Liver (tissue), 9 donors: ENCODE results near the gene TTC3. TPM values are rescaled to one million over a fixed set of nuclear protein-coding genes. Genes with fewer than 3 reads are reported as not detected.

Experiments
- DNase-seq: peaks from one replicate; pipeline ENCODE4 v3.0.0-alpha.2; 2017; ENCODE audit warnings: low spot score
- H3K27ac ChIP-seq, 2 donors: one replicate each; pipeline ENCODE4 v1.7.0; 2013; ENCODE audit warnings: inconsistent platforms in 2 of 2, low read length in 2 of 2, control low read depth in 1 of 2, low read depth in 1 of 2, mild to moderate bottlenecking in 1 of 2
- H3K27me3 ChIP-seq, 4 donors: one replicate each; pipeline versions ENCODE4 v1.6.1 to v1.7.0; 2013; ENCODE audit warnings: low read length in 3 of 4, inconsistent platforms in 1 of 4, mild to moderate bottlenecking in 1 of 4, moderate library complexity in 1 of 4; ENCODE audit not compliant: control insufficient read depth in 4 of 4, insufficient read depth in 4 of 4
- H3K36me3 ChIP-seq, 4 donors: one replicate each; pipeline versions ENCODE4 v1.6.1 to v1.7.0; 2013; ENCODE audit warnings: low read length in 3 of 4, mild to moderate bottlenecking in 3 of 4, low read depth in 1 of 4, moderate library complexity in 1 of 4; ENCODE audit not compliant: control insufficient read depth in 4 of 4, insufficient read depth in 3 of 4
- H3K4me1 ChIP-seq, 4 donors: one replicate each; pipeline versions ENCODE4 v1.6.1 to v1.7.0; 2013; ENCODE audit warnings: low read length in 3 of 4, mild to moderate bottlenecking in 3 of 4, moderate library complexity in 1 of 4; ENCODE audit not compliant: control insufficient read depth in 4 of 4, insufficient read depth in 4 of 4
- H3K4me3 ChIP-seq, 3 donors: one replicate each; pipeline versions ENCODE4 v1.6.1 to v1.7.0; 2013; ENCODE audit warnings: low read length in 3 of 3, control low read depth in 1 of 3, low read depth in 1 of 3, mild to moderate bottlenecking in 1 of 3
- H3K9ac ChIP-seq, 2 donors: one replicate each; pipeline ENCODE4 v1.7.0; 2013; ENCODE audit warnings: low read length in 2 of 2, mild to moderate bottlenecking in 2 of 2, moderate library complexity in 2 of 2, control low read depth in 1 of 2, low read depth in 1 of 2
- H3K9me3 ChIP-seq, 4 donors: one replicate each; pipeline versions ENCODE4 v1.6.1 to v1.7.0; 2013; ENCODE audit warnings: low read length in 3 of 4; ENCODE audit not compliant: control insufficient read depth in 4 of 4
- ATF3 ChIP-seq: IDR thresholded peaks from 2 replicates; pipeline ENCODE4 v1.6.1; 2016; ENCODE audit warnings: antibody characterized with exemption
- CTCF ChIP-seq: fragments of 150-350 bp; IDR thresholded peaks from 2 replicates; pipeline ENCODE4 v1.5.1; 2017; ENCODE audit warnings: improper control_type of control experiment, low read depth, low read length; ENCODE audit not compliant: missing input control
- EGR1 ChIP-seq, 2 donors: IDR thresholded peaks; 2 replicates each; pipeline ENCODE4 v1.6.1; 2016 to 2018; ENCODE audit warnings: antibody characterized with exemption in 2 of 2, low read depth in 2 of 2
- FOXA2 ChIP-seq: IDR thresholded peaks from 2 replicates; pipeline ENCODE4 v1.6.1; 2016; ENCODE audit warnings: antibody characterized with exemption
- GABPA ChIP-seq, 2 donors: IDR thresholded peaks in 1 of 2; conservative IDR thresholded peaks in 1 of 2; 2 replicates each; pipeline ENCODE4 v1.6.1; 2016; ENCODE audit warnings: antibody characterized with exemption in 2 of 2, mild to moderate bottlenecking in 1 of 2, moderate library complexity in 1 of 2
- HNF4A ChIP-seq, 2 donors: conservative IDR thresholded peaks; 2 replicates each; pipeline ENCODE4 v1.6.1; 2016; ENCODE audit warnings: antibody characterized with exemption in 2 of 2, mild to moderate bottlenecking in 2 of 2
- JUND ChIP-seq, 2 donors: IDR thresholded peaks; 2 replicates each; pipeline ENCODE4 v1.6.1; 2016; ENCODE audit warnings: antibody characterized with exemption in 2 of 2
- NR2F2 ChIP-seq: IDR thresholded peaks from 2 replicates; pipeline ENCODE4 v1.6.1; 2016; ENCODE audit warnings: antibody characterized with exemption
- TAF1 ChIP-seq: conservative IDR thresholded peaks from 2 replicates; pipeline ENCODE4 v1.6.1; 2016; ENCODE audit warnings: antibody characterized with exemption, mild to moderate bottlenecking
- YY1 ChIP-seq: IDR thresholded peaks from 2 replicates; pipeline ENCODE4 v1.6.1; 2016; ENCODE audit warnings: antibody characterized with exemption, mild to moderate bottlenecking
- ZBTB33 ChIP-seq: IDR thresholded peaks from 2 replicates; pipeline ENCODE4 v1.6.1; 2016; ENCODE audit warnings: antibody characterized with exemption
- WGBS: extraction: QIAGEN DNeasy Blood & Tissue Kit; methylation state at CpG from one replicate; pipeline ENCODE4 v1.1.7; 2013; 5-methylcytosine and 5-hydroxymethylcytosine counted together
- polyA plus RNA-seq, 2 donors: library from polyadenylated mRNA; stranded (reverse) in 1 of 2; unstranded in 1 of 2; fragments of 200-250 nt in 1 of 2; fragments of >200 nt in 1 of 2; fragmentation: Nextera tagmentation in 1 of 2; extraction: Ambion mirVana in 1 of 2; gene quantifications; one replicate each; pipeline versions ENCODE4 v1.2.1 to v1.2.3, GENCODE V29; 2013 to 2015
- total RNA-seq, 2 donors: library from RNA; depleted of rRNA; stranded (reverse); fragments of >200 nt; gene quantifications; one replicate each; pipeline ENCODE4 v1.2.3, GENCODE V29; 2014
- donor health status: healthy.
- donor health status: healthy.
- donor health status: healthy.
- donor health status: healthy.
- donor health status: healthy.

The TTC3 gene
- total and polyA plus RNA-seq, 4 donors: 27.2 to 96.1 (median 57.2) TPM

DNA sequence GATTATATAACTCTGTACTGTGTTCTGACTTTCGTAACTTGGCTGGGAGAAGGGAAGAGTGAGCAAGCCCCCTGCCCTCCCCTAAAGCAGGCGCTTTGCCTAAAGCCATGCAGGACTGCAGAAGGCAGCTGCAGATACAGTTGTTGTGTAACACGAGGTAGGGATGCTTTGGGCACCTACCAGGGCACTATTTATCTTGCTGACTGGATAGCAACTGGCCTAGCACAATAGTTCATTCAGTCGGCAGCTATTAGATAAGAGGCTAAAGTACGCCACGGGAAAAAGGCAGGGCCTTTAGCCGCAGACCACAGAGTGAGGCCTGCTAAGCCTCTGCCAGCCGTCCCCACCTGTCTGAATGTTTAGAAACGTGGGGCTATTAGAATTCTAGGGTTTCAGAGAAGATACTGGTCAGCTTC lies 80.9 kb downstream of the TTC3 start (continued):
- TF ChIP-seq ZBTB33: peak; percentile 31
- TF ChIP-seq ATF3: peak; percentile 15
- peak in 1 of 2 donors; percentile 44 for TF ChIP-seq JUND (IDR thresholded peaks at IDR 0.05)
- TF ChIP-seq TAF1: no peak

DNA sequence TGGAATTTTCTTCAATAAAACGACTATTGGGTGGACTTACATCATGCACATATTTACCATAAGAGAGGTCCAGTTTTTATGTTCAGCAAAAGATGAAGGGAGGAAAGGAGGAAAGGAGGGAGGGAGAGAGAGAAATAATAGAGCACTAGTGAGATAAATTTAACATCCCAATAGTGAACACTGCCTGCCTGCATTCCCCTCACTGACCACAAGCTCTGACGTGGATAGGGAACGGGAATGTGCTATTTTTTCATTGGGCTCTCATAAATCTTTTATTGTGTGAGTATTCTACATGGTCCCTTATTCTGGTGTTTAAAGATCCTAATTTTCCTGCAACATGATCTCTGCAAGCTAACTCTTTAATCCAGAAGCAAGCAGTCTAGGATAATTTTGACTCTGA lies 82.1 kb downstream of the TTC3 start:
- no peak for TF ChIP-seq HNF4A (conservative IDR thresholded peaks at IDR 0.05)
- no peak for TF ChIP-seq NR2F2
- no peak for TF ChIP-seq ZBTB33
- TF ChIP-seq JUND (IDR thresholded peaks at IDR 0.05): no peak
- TF ChIP-seq EGR1 (IDR thresholded peaks at IDR 0.05; ENCODE audit: low read depth in 2 of 2): no peak
- no peak for TF ChIP-seq FOXA2
- TF ChIP-seq YY1: no peak
- no peak for TF ChIP-seq CTCF
- Histone ChIP-seq H3K4me3 (no peak overlapping the region), H3K27ac (no peak overlapping the region), H3K4me1 (peaks cover 2 to 12% (median 9%) of the 10 kb centered on the region in 4 donors), H3K9me3 (no peaks in the 10 kb centered on the region), H3K9ac (no peak overlapping the region), H3K27me3 (no peaks in the 10 kb centered on the region), H3K36me3 (peaks cover 2 to 34% (median 23%) of the 10 kb centered on the region in 4 donors)
- no peak for DNase-seq
- 91% methylated on average over 3 of the region's 3 CpGs for WGBS

GRCh38 chr21:37157938-37158337 lies 84.9 kb downstream of the TTC3 start:
- H3K9ac ChIP-seq: no peak overlapping the region
- peaks cover 2 to 35% (median 32%) of the 10 kb centered on the region in 4 donors for H3K36me3 ChIP-seq
- no peak for DNase-seq
- no peaks in the 10 kb centered on the region for H3K27me3 ChIP-seq
- TF ChIP-seq GABPA (IDR thresholded peaks at IDR 0.05 in 1 of 2, conservative IDR thresholded peaks at IDR 0.05 in 1 of 2) (no peak), EGR1 (IDR thresholded peaks at IDR 0.05; ENCODE audit: low read depth in 2 of 2) (no peak), ZBTB33 (no peak), JUND (IDR thresholded peaks at IDR 0.05) (no peak), HNF4A (conservative IDR thresholded peaks at IDR 0.05) (no peak)
- 92% methylated on average over 3 of the region's 3 CpGs for WGBS
- peaks cover 2 to 12% (median 9%) of the 10 kb centered on the region in 4 donors for H3K4me1 ChIP-seq
- H3K4me3 ChIP-seq: no peak overlapping the region
- no peak overlapping the region for H3K27ac ChIP-seq
- no peaks in the 10 kb centered on the region for H3K9me3 ChIP-seq
